Panc1 (cell line): ENCODE results near the gene IFNB1. TPM values are rescaled to one million over a fixed set of nuclear protein-coding genes. Genes with fewer than 3 reads are reported as not detected.

ENCODE experiments used
- ATAC-seq: fragments of 200-7000 bp; cut with Tn5 transposase; 2 replicates; pipeline ENCODE4 v1.9.1; 2020; ENCODE audit warnings: mild to moderate bottlenecking, moderate library complexity
- BruUV-seq: library from RNA; stranded (reverse); fragments of 400-500 nt; replicated peaks from 2 replicates; lab custom pipeline; 2021; lab: Mats Ljungman, UMichigan
- CTCF ChIA-PET: fragments of 300-600 bp; sonication (Branson Sonifier 250); formaldehyde crosslinking; loops from one replicate; lab custom pipeline; 2022; ENCODE audit warnings: antibody characterized with exemption; lab: Charles Lee
- POLR2A ChIA-PET: fragments of 300-600 bp; sonication (Branson Sonifier 250); formaldehyde crosslinking; loops from one replicate; lab custom pipeline; 2022; ENCODE audit warnings: antibody characterized with exemption; lab: Charles Lee
- DNase-seq: peaks from one replicate; pipeline ENCODE4 v3.0.0-alpha.2; 2010; ENCODE audit warnings: low read depth, low spot score
- H3K27ac ChIP-seq: 2 replicates; pipeline ENCODE4 v1.5.1; 2011; ENCODE audit warnings: mild to moderate bottlenecking, low read length, inconsistent platforms
- H3K27me3 ChIP-seq: fragments of 200-500 bp; sonication (Bioruptor generic); 2 replicates; pipeline ENCODE4 v1.6.0; 2014; ENCODE audit warnings: low read length, inconsistent platforms; ENCODE audit not compliant: control insufficient read depth, insufficient read depth
- H3K36me3 ChIP-seq: fragments of 200-500 bp; sonication (Bioruptor generic); 2 replicates; pipeline ENCODE4 v1.5.1; 2014; ENCODE audit warnings: inconsistent platforms, mild to moderate bottlenecking, low read length, moderate library complexity; ENCODE audit not compliant: control insufficient read depth, insufficient read depth
- H3K4me1 ChIP-seq: 2 replicates; pipeline ENCODE4 v1.5.1; 2011; ENCODE audit warnings: inconsistent platforms, mild to moderate bottlenecking, low read length, moderate library complexity; ENCODE audit not compliant: control insufficient read depth, insufficient read depth
- H3K4me3 ChIP-seq, 2 experiments: 2 replicates each; pipeline ENCODE4 v1.5.1; 2011 to 2012; ENCODE audit warnings: low read depth in 2 of 2, low read length in 2 of 2, mild to moderate bottlenecking in 2 of 2, inconsistent platforms in 1 of 2, moderate library complexity in 1 of 2
- H3K9me3 ChIP-seq: fragments of 200-500 bp; sonication (Bioruptor generic); 2 replicates; pipeline ENCODE4 v1.5.1; 2014; ENCODE audit warnings: low read depth, mild to moderate bottlenecking, inconsistent platforms, low read length, moderate library complexity; ENCODE audit not compliant: control insufficient read depth, insufficient read depth
- POLR2AphosphoS5 ChIP-seq: IDR thresholded peaks from 2 replicates; pipeline ENCODE4 v1.6.1; 2012; ENCODE audit warnings: mild to moderate bottlenecking, low read depth, low read length, moderate library complexity
- SIN3A ChIP-seq: IDR thresholded peaks from 2 replicates; pipeline ENCODE4 v1.6.1; 2012; ENCODE audit warnings: low read depth, mild to moderate bottlenecking, low read length, moderate library complexity, borderline replicate concordance; ENCODE audit not compliant: insufficient read depth
- TCF7L2 ChIP-seq: IDR thresholded peaks from 2 replicates; pipeline ENCODE4 v1.6.1; 2011; ENCODE audit warnings: mild to moderate bottlenecking, low read depth, low read length, inconsistent platforms
- in situ Hi-C: cut with HindIII; loops from 2 replicates; pipeline ENCODE4 v1.10.0; 2016; ENCODE audit warnings: low sequenced_read_pairs, low pct_unique_long_range_greater_than_20kb
- intact Hi-C: fragments of 100-400 bp; cut with micrococcal nuclease; formaldehyde crosslinking; loops from one replicate; pipeline ENCODE4 v1.10.0; 2022; ENCODE audit not compliant: unreplicated experiment
- total RNA-seq: library from RNA; stranded (reverse); gene quantifications from one replicate; pipeline ENCODE4 v1.2.1, GENCODE V29; 2021; ENCODE audit not compliant: unreplicated experiment
- TF ChIP-seq, protein P1 (sequence below), 2 experiments: IDR thresholded peaks; 2 replicates each; pipeline ENCODE4 v1.6.1; 2011 to 2012; ENCODE audit warnings: low read depth in 2 of 2, control low read depth in 1 of 2, low read length in 1 of 2, mild to moderate bottlenecking in 1 of 2, moderate library complexity in 1 of 2; ENCODE audit not compliant: insufficient read depth in 1 of 2
- TF ChIP-seq, protein P2 (sequence below): fragments of 450-650 bp; IDR thresholded peaks from 2 replicates; pipeline ENCODE4 v1.5.1; 2017; ENCODE audit warnings: mild to moderate bottlenecking

IFNB1 gene
- total RNA-seq, 1 experiment from 2014 or later: not detected

DNA sequence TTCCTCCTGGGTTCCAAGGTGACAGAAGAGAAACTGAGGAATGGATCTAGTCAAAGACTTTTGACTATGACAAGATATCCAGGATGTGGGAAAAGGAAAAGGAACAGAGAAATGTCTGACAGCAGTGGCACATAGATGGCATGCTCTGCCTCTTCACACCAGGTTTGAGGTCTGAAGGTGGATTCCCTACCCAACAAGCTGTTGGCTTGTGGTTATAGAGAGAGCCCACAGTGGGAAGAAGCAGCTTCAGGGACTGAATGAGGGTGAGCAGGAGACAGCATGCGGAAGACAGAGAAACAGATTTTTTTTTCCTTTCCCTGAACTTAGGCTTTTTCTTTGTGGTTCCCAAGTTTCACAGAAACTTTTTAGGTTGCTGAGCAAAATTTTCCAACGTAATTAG is 43.3 kb upstream of the IFNB1 start:
- no peaks in the 10 kb centered on the region for H3K4me1 ChIP-seq
- in situ Hi-C loops (no loop called here), intact Hi-C loops (no loop called here)
- no peaks in the 10 kb centered on the region for H3K27me3 ChIP-seq
- H3K9me3 ChIP-seq: no peaks in the 10 kb centered on the region
- no peak overlapping the region for H3K4me3 ChIP-seq
- no peak overlapping the region for H3K27ac ChIP-seq
- ChIA-PET CTCF (no interaction called here), POLR2A (no interaction called here)
- TF ChIP-seq, protein P1, sequence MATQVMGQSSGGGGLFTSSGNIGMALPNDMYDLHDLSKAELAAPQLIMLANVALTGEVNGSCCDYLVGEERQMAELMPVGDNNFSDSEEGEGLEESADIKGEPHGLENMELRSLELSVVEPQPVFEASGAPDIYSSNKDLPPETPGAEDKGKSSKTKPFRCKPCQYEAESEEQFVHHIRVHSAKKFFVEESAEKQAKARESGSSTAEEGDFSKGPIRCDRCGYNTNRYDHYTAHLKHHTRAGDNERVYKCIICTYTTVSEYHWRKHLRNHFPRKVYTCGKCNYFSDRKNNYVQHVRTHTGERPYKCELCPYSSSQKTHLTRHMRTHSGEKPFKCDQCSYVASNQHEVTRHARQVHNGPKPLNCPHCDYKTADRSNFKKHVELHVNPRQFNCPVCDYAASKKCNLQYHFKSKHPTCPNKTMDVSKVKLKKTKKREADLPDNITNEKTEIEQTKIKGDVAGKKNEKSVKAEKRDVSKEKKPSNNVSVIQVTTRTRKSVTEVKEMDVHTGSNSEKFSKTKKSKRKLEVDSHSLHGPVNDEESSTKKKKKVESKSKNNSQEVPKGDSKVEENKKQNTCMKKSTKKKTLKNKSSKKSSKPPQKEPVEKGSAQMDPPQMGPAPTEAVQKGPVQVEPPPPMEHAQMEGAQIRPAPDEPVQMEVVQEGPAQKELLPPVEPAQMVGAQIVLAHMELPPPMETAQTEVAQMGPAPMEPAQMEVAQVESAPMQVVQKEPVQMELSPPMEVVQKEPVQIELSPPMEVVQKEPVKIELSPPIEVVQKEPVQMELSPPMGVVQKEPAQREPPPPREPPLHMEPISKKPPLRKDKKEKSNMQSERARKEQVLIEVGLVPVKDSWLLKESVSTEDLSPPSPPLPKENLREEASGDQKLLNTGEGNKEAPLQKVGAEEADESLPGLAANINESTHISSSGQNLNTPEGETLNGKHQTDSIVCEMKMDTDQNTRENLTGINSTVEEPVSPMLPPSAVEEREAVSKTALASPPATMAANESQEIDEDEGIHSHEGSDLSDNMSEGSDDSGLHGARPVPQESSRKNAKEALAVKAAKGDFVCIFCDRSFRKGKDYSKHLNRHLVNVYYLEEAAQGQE (IDR thresholded peaks at IDR 0.05; ENCODE audit: insufficient read depth in 1 of 2, low read depth in 2 of 2, low read length in 1 of 2): no peak
- TF ChIP-seq SIN3A (no peak), TCF7L2 (no peak), POLR2AphosphoS5 (no peak)
- TF ChIP-seq, protein P2, sequence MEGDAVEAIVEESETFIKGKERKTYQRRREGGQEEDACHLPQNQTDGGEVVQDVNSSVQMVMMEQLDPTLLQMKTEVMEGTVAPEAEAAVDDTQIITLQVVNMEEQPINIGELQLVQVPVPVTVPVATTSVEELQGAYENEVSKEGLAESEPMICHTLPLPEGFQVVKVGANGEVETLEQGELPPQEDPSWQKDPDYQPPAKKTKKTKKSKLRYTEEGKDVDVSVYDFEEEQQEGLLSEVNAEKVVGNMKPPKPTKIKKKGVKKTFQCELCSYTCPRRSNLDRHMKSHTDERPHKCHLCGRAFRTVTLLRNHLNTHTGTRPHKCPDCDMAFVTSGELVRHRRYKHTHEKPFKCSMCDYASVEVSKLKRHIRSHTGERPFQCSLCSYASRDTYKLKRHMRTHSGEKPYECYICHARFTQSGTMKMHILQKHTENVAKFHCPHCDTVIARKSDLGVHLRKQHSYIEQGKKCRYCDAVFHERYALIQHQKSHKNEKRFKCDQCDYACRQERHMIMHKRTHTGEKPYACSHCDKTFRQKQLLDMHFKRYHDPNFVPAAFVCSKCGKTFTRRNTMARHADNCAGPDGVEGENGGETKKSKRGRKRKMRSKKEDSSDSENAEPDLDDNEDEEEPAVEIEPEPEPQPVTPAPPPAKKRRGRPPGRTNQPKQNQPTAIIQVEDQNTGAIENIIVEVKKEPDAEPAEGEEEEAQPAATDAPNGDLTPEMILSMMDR: no peak
- ATAC-seq (no peak), DNase-seq (no peak)
- H3K36me3 ChIP-seq: no peaks in the 10 kb centered on the region
- no TSS peak for BruUV-seq

DNA sequence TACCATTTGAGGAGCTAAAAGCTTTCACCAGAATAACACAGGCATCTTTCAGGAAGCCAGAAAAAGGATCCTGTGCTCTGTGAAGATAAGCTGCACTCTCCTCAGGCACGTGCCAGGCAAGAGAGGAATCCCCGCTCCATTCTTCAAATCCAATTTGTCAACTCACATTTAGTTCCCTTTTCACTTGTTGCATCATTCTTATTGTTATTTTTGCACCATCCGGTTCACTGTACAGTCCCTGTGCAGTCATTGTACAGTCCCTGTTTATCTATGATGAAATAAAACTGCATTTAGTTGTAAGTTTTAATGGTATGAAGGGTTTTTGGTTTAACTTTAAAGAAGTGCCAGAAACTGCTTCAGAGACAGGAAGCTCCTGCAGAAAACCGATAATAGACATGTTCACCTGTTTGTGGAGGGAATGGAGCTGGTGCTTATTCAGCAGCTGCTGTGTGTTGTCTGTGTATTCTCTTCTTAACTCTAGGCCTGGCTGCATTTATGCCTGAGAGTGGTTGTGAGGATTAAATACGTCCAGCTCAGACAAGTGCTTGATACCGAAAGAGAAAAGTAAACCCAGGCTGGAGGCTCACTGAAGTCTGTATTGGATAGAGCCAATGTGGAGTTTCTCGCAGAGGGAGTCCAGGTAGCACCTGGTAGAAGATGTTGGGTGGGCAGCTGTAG is 41.5 kb upstream of the IFNB1 start:
- H3K9me3 ChIP-seq: no peaks in the 10 kb centered on the region
- no peak for DNase-seq
- no peaks in the 10 kb centered on the region for H3K27me3 ChIP-seq
- intact Hi-C loops (no loop called here), in situ Hi-C loops (no loop called here)
- no peaks in the 10 kb centered on the region for H3K36me3 ChIP-seq
- CTCF ChIA-PET: no interaction called here
- POLR2A ChIA-PET: interaction anchor here (0.5 kb wide), 1 partner anchor 430 kb away, joined by 4 read pairs; no protein-coding TSS in a partner anchor
- no peak for ATAC-seq
- H3K4me3 ChIP-seq: no peak overlapping the region
- H3K27ac ChIP-seq: no peak overlapping the region
- H3K4me1 ChIP-seq: no peaks in the 10 kb centered on the region
- TF ChIP-seq, protein P2: no peak
- TF ChIP-seq TCF7L2 (no peak), SIN3A (no peak), POLR2AphosphoS5 (no peak)
- TF ChIP-seq, protein P1 (IDR thresholded peaks at IDR 0.05; ENCODE audit: insufficient read depth in 1 of 2, low read depth in 2 of 2, low read length in 1 of 2): no peak
- no TSS peak for BruUV-seq
